ENCODE measurements around the gene CACNA1C.

DNA sequence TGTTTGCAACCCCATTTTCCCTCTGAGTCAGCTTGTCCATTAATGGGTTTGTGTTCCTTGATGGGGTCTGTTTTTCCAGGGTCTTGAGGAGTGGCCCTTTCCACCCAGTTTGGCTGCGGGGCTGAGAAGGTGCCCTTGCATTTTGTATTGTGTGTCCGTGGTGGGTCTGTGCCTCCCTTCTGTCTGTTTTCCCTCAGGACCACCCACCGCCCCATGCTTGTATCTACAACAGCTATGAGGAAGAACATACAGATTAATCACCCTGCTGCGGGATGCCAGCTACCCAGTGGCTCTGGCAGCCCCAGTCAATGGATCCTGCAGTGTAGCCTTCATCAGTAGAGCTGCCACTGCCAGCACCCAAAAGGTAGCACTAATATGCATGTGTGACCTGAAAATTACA, 235.7 kb downstream of the CACNA1C start:
- TF ChIP-seq, protein P1, sequence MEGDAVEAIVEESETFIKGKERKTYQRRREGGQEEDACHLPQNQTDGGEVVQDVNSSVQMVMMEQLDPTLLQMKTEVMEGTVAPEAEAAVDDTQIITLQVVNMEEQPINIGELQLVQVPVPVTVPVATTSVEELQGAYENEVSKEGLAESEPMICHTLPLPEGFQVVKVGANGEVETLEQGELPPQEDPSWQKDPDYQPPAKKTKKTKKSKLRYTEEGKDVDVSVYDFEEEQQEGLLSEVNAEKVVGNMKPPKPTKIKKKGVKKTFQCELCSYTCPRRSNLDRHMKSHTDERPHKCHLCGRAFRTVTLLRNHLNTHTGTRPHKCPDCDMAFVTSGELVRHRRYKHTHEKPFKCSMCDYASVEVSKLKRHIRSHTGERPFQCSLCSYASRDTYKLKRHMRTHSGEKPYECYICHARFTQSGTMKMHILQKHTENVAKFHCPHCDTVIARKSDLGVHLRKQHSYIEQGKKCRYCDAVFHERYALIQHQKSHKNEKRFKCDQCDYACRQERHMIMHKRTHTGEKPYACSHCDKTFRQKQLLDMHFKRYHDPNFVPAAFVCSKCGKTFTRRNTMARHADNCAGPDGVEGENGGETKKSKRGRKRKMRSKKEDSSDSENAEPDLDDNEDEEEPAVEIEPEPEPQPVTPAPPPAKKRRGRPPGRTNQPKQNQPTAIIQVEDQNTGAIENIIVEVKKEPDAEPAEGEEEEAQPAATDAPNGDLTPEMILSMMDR (conservative IDR thresholded peaks at IDR 0.05; ENCODE audit: low read length), result no peak
- TF ChIP-seq EZH2phosphoT487 (IDR thresholded peaks at IDR 0.05; ENCODE audit: borderline replicate concordance, low read depth, low read length), result no peak
